H1 (cell line): ENCODE results near the gene HSDL2. TPM values are rescaled to one million over a fixed set of nuclear protein-coding genes. Genes with fewer than 3 reads are reported as not detected.

Experiments used
- CTCF ChIA-PET: fragments of 300-600 bp; sonication (Branson Sonifier 250); formaldehyde crosslinking; loops from one replicate; lab custom pipeline; 2021; ENCODE audit not compliant: partially characterized antibody; lab: Charles Lee
- POLR2A ChIA-PET: fragments of 300-600 bp; sonication (Branson Sonifier 250); formaldehyde crosslinking; loops from one replicate; lab custom pipeline; 2021; ENCODE audit warnings: inconsistent platforms; ENCODE audit not compliant: partially characterized antibody; lab: Charles Lee
- DNase-seq, 2 experiments: peaks; one replicate each; pipeline versions ENCODE4 v3.0.0 to v3.0.0-alpha.2; 2010 to 2022; ENCODE audit warnings: low spot score in 2 of 2, low read depth in 1 of 2, mixed read lengths in 1 of 2
- FAIRE-seq: peaks from 2 replicates; lab custom pipeline; 2011; peaks lifted over from hg19 to GRCh38; lab: Jason Lieb, UNC
- H2AFZ ChIP-seq: 2 replicates; pipeline ENCODE4 v1.8.1; 2012; ENCODE audit warnings: low read length, inconsistent platforms
- H2AK5ac ChIP-seq: 2 replicates; pipeline ENCODE4 v1.6.1; 2013; ENCODE audit warnings: low read depth, low read length
- H2BK120ac ChIP-seq: replicated peaks from 2 replicates; pipeline ENCODE3; 2013; ENCODE audit warnings: low read depth, low read length, inconsistent platforms
- H2BK12ac ChIP-seq: 2 replicates; pipeline ENCODE4 v1.6.1; 2013; ENCODE audit warnings: low read depth, low read length
- H2BK15ac ChIP-seq: 2 replicates; pipeline ENCODE4 v1.6.1; 2013; ENCODE audit warnings: low read length
- H2BK20ac ChIP-seq: 2 replicates; pipeline ENCODE4 v1.6.1; 2013; ENCODE audit warnings: low read length
- H2BK5ac ChIP-seq: 2 replicates; pipeline ENCODE4 v1.6.1; 2013; ENCODE audit warnings: low read depth, low read length
- H3K14ac ChIP-seq: 2 replicates; pipeline ENCODE4 v1.6.1; 2013; ENCODE audit warnings: inconsistent platforms; ENCODE audit not compliant: insufficient read length
- H3K18ac ChIP-seq: 2 replicates; pipeline ENCODE4 v1.6.1; 2013; ENCODE audit warnings: low read length; ENCODE audit errors: extremely low read depth
- H3K23ac ChIP-seq: 2 replicates; pipeline ENCODE4 v1.6.1; 2013; ENCODE audit warnings: inconsistent platforms; ENCODE audit not compliant: insufficient read length
- H3K23me2 ChIP-seq: 2 replicates; pipeline ENCODE4 v1.6.1; 2013; ENCODE audit warnings: low read depth, low read length
- H3K27ac ChIP-seq: 2 replicates; pipeline ENCODE4 v1.6.1; 2011; ENCODE audit warnings: low read depth, low read length, inconsistent platforms
- H3K27me3 ChIP-seq, 4 experiments: replicated peaks in 1 of 4; 1 replicate in 1 of 4; 2 replicates in 3 of 4; pipeline versions ENCODE4 v1.6.1 to v1.8.1; 2011 to 2013; ENCODE audit warnings: low read length in 3 of 4, mild to moderate bottlenecking in 3 of 4, inconsistent platforms in 2 of 4, mixed read lengths in 2 of 4, moderate library complexity in 1 of 4; ENCODE audit not compliant: control insufficient read depth in 3 of 4, insufficient read depth in 3 of 4; ENCODE audit errors: extremely low read depth in 1 of 4
- H3K36me3 ChIP-seq, 4 experiments: 2 replicates each; pipeline versions ENCODE4 v1.6.1 to v1.8.1; 2011 to 2013; ENCODE audit warnings: mild to moderate bottlenecking in 4 of 4, low read length in 3 of 4, moderate library complexity in 2 of 4, control low read depth in 1 of 4, inconsistent platforms in 1 of 4; ENCODE audit not compliant: insufficient read depth in 4 of 4, control insufficient read depth in 2 of 4
- H3K4ac ChIP-seq: replicated peaks from 2 replicates; pipeline ENCODE3; 2013; ENCODE audit warnings: low read length, low read depth, mixed read lengths, inconsistent platforms; ENCODE audit not compliant: insufficient read length
- H3K4me1 ChIP-seq, 4 experiments: replicated peaks in 1 of 4; 1 replicate in 1 of 4; 2 replicates in 3 of 4; pipeline versions ENCODE4 v1.6.1 to v1.8.1; 2011 to 2013; ENCODE audit warnings: low read length in 3 of 4, inconsistent platforms in 2 of 4, mixed read lengths in 1 of 4; ENCODE audit not compliant: insufficient read depth in 4 of 4, control insufficient read depth in 3 of 4
- H3K4me2 ChIP-seq, 2 experiments: 2 replicates each; pipeline versions ENCODE4 v1.6.1 to v1.8.1; 2011 to 2013; ENCODE audit warnings: low read depth in 2 of 2, low read length in 2 of 2, control low read depth in 1 of 2, inconsistent platforms in 1 of 2, mild to moderate bottlenecking in 1 of 2; ENCODE audit not compliant: insufficient read depth in 1 of 2
- H3K4me3 ChIP-seq, 4 experiments: fragments of 200-600, 300-600 bp in 1 of 4; sonication (generic), shearing (Covaris generic), sonication (Bioruptor Twin) in 1 of 4; 2 replicates each; pipeline versions ENCODE4 v1.5.1 to v1.8.1; 2011 to 2016; ENCODE audit warnings: low read length in 4 of 4, low read depth in 3 of 4, control low read depth in 2 of 4, inconsistent platforms in 2 of 4, mild to moderate bottlenecking in 2 of 4, mixed read lengths in 1 of 4, moderate library complexity in 1 of 4; ENCODE audit not compliant: insufficient read depth in 2 of 4; ENCODE audit errors: extremely low read depth in 1 of 4
- H3K56ac ChIP-seq: replicated peaks from 2 replicates; pipeline ENCODE3; 2013; ENCODE audit warnings: low read depth, mild to moderate bottlenecking, mixed read lengths, low read length, inconsistent platforms; ENCODE audit not compliant: insufficient read length
- H3K79me1 ChIP-seq: 2 replicates; pipeline ENCODE4 v1.6.1; 2013; ENCODE audit warnings: low read depth, low read length, control low read depth
- H3K79me2 ChIP-seq, 2 experiments: 2 replicates each; pipeline versions ENCODE4 v1.6.1 to v1.8.1; 2012 to 2013; ENCODE audit warnings: low read length in 2 of 2, mild to moderate bottlenecking in 2 of 2, inconsistent platforms in 1 of 2; ENCODE audit not compliant: insufficient read depth in 2 of 2, control insufficient read depth in 1 of 2
- H3K9ac ChIP-seq, 4 experiments: replicated peaks in 1 of 4; 1 replicate in 1 of 4; 2 replicates in 3 of 4; pipeline versions ENCODE4 v1.6.1 to v1.8.1; 2011 to 2013; ENCODE audit warnings: low read depth in 3 of 4, low read length in 3 of 4, control low read depth in 2 of 4, mild to moderate bottlenecking in 2 of 4, moderate library complexity in 2 of 4, inconsistent platforms in 1 of 4; ENCODE audit errors: extremely low read depth in 1 of 4
- H3K9me3 ChIP-seq, 2 experiments: 2 replicates each; pipeline versions ENCODE4 v1.6.1 to v1.8.1; 2012 to 2013; ENCODE audit warnings: mild to moderate bottlenecking in 2 of 2, moderate library complexity in 2 of 2, control low read depth in 1 of 2, inconsistent platforms in 1 of 2, low read depth in 1 of 2, low read length in 1 of 2, mixed read lengths in 1 of 2; ENCODE audit not compliant: insufficient read depth in 2 of 2
- H4K20me1 ChIP-seq, 2 experiments: replicated peaks in 1 of 2; 2 replicates each; pipeline versions ENCODE3 to v1.8.1; 2011 to 2013; ENCODE audit warnings: inconsistent platforms in 2 of 2, low read length in 2 of 2, mild to moderate bottlenecking in 1 of 2; ENCODE audit not compliant: insufficient read depth in 2 of 2, control insufficient read depth in 1 of 2
- H4K5ac ChIP-seq: 2 replicates; pipeline ENCODE4 v1.6.1; 2013; ENCODE audit warnings: low read length, low read depth, mixed read lengths, inconsistent platforms; ENCODE audit not compliant: insufficient read length
- H4K8ac ChIP-seq: 2 replicates; pipeline ENCODE4 v1.8.0; 2013; ENCODE audit warnings: mild to moderate bottlenecking, moderate library complexity, low read length, inconsistent platforms; ENCODE audit not compliant: insufficient read depth; ENCODE audit errors: extremely low read depth
- H4K91ac ChIP-seq: replicated peaks from 2 replicates; pipeline ENCODE3; 2013; ENCODE audit warnings: low read length, mixed read lengths, inconsistent platforms; ENCODE audit not compliant: insufficient read length
- ATF3 ChIP-seq: IDR thresholded peaks from 2 replicates; pipeline ENCODE4 v1.6.1; 2011; ENCODE audit warnings: low read depth, mild to moderate bottlenecking, low read length; ENCODE audit not compliant: insufficient read depth
- CBX5 ChIP-seq: fragments of 300-800, 300-1000 bp; sonication (generic); IDR thresholded peaks from 2 replicates; pipeline ENCODE4 v1.7.1; 2016; ENCODE audit warnings: antibody characterized with exemption, low read length, low read depth
- CTBP2 ChIP-seq: IDR thresholded peaks from 2 replicates; pipeline ENCODE4 v1.7.0; 2011; ENCODE audit warnings: borderline replicate concordance, mild to moderate bottlenecking, moderate library complexity, mixed read lengths, low read length; ENCODE audit not compliant: insufficient read depth, insufficient read length
- CTCF ChIP-seq, 3 experiments: IDR thresholded peaks; 1 replicate in 2 of 3; 2 replicates in 1 of 3; pipeline versions ENCODE4 v1.5.1 to v1.6.1; 2011; ENCODE audit warnings: low read length in 3 of 3, mild to moderate bottlenecking in 3 of 3, inconsistent platforms in 2 of 3, low read depth in 1 of 3, moderate library complexity in 1 of 3; ENCODE audit not compliant: insufficient read depth in 1 of 3; ENCODE audit errors: control extremely low read depth in 1 of 3
- RXRA ChIP-seq: IDR thresholded peaks from 2 replicates; pipeline ENCODE4 v1.6.1; 2011; ENCODE audit warnings: low read depth, mild to moderate bottlenecking, low read length, moderate library complexity; ENCODE audit not compliant: insufficient read depth
- SIRT6 ChIP-seq: IDR thresholded peaks from one replicate; pipeline ENCODE4 v1.7.1; 2012; ENCODE audit warnings: low read length, inconsistent platforms
- WGBS, 2 experiments: shearing (Covaris generic) in 1 of 2; methylation state at CpG; one replicate each; pipeline versions ENCODE4 v1.1.6 to v1.1.7; 2013 to 2015; ENCODE audit warnings: low lambda C conversion rate in 2 of 2, mixed read lengths in 2 of 2, inconsistent platforms in 1 of 2, low coverage in 1 of 2, missing lambda C conversion rate in 1 of 2; ENCODE audit not compliant: insufficient replicate concordance in 2 of 2, insufficient coverage in 1 of 2, insufficient read length in 1 of 2; ENCODE audit errors: extremely low coverage in 1 of 2, missing lambda C conversion rate in 1 of 2; 5-methylcytosine and 5-hydroxymethylcytosine counted together
- polyA plus RNA-seq, 7 experiments: library from polyadenylated mRNA; depleted of rRNA in 3 of 7; stranded (reverse) in 5 of 7; unstranded in 2 of 7; fragments of >200 nt in 5 of 7; fragments of 200-250 nt in 2 of 7; gene quantifications; 1 replicate in 5 of 7; 2 replicates in 1 of 7; 4 replicates in 1 of 7; pipeline versions ENCODE4 v1.2.1 to v1.2.3, GENCODE V29; 2011 to 2013; ENCODE audit warnings: missing spikeins in 2 of 7, mixed read lengths in 2 of 7
- total RNA-seq: library from RNA; stranded (reverse); fragmentation: NEBNext Ultra II Directional; extraction: Animal tissue kit (Norgen Biotek cat#: 25700); gene quantifications from 2 replicates; pipeline ENCODE4 v1.2.1, GENCODE V29; 2021
- TF ChIP-seq, protein P1 (sequence below): IDR thresholded peaks from 2 replicates; pipeline ENCODE4 v1.6.1; 2011; ENCODE audit warnings: low read length, improper control_type of control experiment

Gene HSDL2
- total and polyA plus RNA-seq, 2 of the 8 experiments (the other 6 are each of a cell fraction or from before 2014, with no cell fraction given): 6.6 to 15.4 TPM

DNA sequence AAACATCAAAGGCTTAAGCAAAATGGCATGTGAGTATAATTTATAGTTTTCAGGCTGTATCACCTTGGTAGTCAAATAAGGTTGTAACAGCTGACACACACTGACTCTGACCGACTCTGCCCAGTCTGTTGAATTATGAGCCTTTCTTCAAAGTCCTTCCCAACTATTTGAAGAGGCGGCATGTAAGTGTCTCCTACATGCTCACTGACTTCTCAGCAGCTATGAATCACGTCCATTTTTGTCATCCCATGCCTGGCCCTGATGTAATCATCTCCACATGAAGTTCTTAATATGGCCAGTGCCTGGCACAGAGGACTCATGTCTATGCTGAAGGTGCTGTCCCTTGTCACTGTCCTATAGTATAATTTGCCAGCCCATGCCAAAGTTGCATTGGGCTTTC is 41.3 kb upstream of the HSDL2 start:
- 91% methylated on average over 3 of the region's 3 CpGs; no CpG with 5 or more reads in 1 of the 2 experiments for WGBS, 2 experiments
- CTCF ChIA-PET: interaction anchor here (2.0 kb wide), 1 partner anchor 226 kb away, joined by 4 read pairs; no protein-coding TSS in a partner anchor
- TF ChIP-seq ATF3: no peak
- TF ChIP-seq CTCF (IDR thresholded peaks at IDR 0.05; ENCODE audit: control extremely low read depth in 1 of 3, insufficient read depth in 1 of 3, low read depth in 1 of 3, low read length in 3 of 3): no peak
- TF ChIP-seq CBX5: no peak
- TF ChIP-seq RXRA: no peak
- no peak for TF ChIP-seq SIRT6
- TF ChIP-seq, protein P1, sequence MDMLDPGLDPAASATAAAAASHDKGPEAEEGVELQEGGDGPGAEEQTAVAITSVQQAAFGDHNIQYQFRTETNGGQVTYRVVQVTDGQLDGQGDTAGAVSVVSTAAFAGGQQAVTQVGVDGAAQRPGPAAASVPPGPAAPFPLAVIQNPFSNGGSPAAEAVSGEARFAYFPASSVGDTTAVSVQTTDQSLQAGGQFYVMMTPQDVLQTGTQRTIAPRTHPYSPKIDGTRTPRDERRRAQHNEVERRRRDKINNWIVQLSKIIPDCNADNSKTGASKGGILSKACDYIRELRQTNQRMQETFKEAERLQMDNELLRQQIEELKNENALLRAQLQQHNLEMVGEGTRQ: no peak
- TF ChIP-seq CTBP2: no peak

More for the DNA sequence above, 41.3 kb upstream of the HSDL2 start:
- Histone ChIP-seq H2AFZ (no peak overlapping the region), H3K4me3 (no peak overlapping the region), H3K18ac (no peak overlapping the region), H3K23me2 (peaks cover 2% of the 10 kb centered on the region; the same call in 1 of the 2 replicates), H2AK5ac (no peak overlapping the region), H3K4me2 (no peak overlapping the region), H3K36me3 (no peaks in the 10 kb centered on the region), H2BK12ac (0 out of 2 replicates have a peak overlapping the region, but pooled peaks have one; percentile 41), H4K91ac (no peak overlapping the region), H2BK15ac (no peak overlapping the region), H4K5ac (no peak overlapping the region), H3K79me1 (no peaks in the 10 kb centered on the region), H3K23ac (no peak overlapping the region), H4K20me1 (no peaks in the 10 kb centered on the region), H3K14ac (no peak overlapping the region), H3K4me1 (peaks cover 0 to 2% (median 0%) of the 10 kb centered on the region in 4 experiments; a peak in 1 of 7 replicates), H3K9ac (no peak overlapping the region), H2BK5ac (no peak overlapping the region), H3K9me3 (no peaks in the 10 kb centered on the region), H3K4ac (no peak overlapping the region), H4K8ac (no peak overlapping the region), H3K56ac (no peak overlapping the region), H2BK120ac (no peak overlapping the region), H3K27ac (no peak overlapping the region), H2BK20ac (no peak overlapping the region), H3K79me2 (no peaks in the 10 kb centered on the region), H3K27me3 (no peaks in the 10 kb centered on the region)
- POLR2A ChIA-PET: interaction anchor here (0.6 kb wide), 1 partner anchor 310 kb away, joined by 3 read pairs; no protein-coding TSS in a partner anchor
- FAIRE-seq: no peak
- DNase-seq: no peak
